Stimulated activated CD4-positive, alpha-beta T cell treated with anti-CD3 and anti-CD28 coated beads, Interleukin-12 subunit alpha, Interleukin-12 subunit beta, amount 100 ng/mL, for 24 hours (primary cell): ENCODE measurements around the gene TMA7B.
"Not testable (repeated sequence)": the region's sequence is repeated elsewhere in the genome, so short reads cannot be mapped to it uniquely, and the experiment has no call there.

Experiments used
- DNase-seq, 2 experiments: peaks; one replicate each; pipeline ENCODE4 v3.0.0-alpha.2; 2020; ENCODE audit warnings: low read depth in 2 of 2

The TMA7B gene

GRCh38 chr22:39983346-39983745 lies 23.1 kb downstream of the TMA7B start:
- DNase-seq, result no peak

GRCh38 chr22:39984006-39984405 lies 23.8 kb downstream of the TMA7B start:
- no peak for DNase-seq

GRCh38 chr22:39984746-39985145 lies 24.5 kb downstream of the TMA7B start:
- DNase-seq, result no peak

GRCh38 chr22:39985383-39986035 lies 25.3 kb downstream of the TMA7B start:
- DNase-seq, result no peak

- DNase-seq, result no peak
Observed at GRCh38 chr22:39988386-39989114, 28.4 kb downstream of the TMA7B start.

GRCh38 chr22:39989633-39990032 lies 29.4 kb downstream of the TMA7B start:
- DNase-seq, result no peak

GRCh38 chr22:39990686-39991085 lies 30.5 kb downstream of the TMA7B start:
- DNase-seq, result no peak

- no peak for DNase-seq
Observed at GRCh38 chr22:39991159-39991860, 31.1 kb downstream of the TMA7B start.

GRCh38 chr22:39992088-39992826 lies 32.1 kb downstream of the TMA7B start:
- no peak for DNase-seq

- DNase-seq, result not testable (repeated sequence)
Observed at GRCh38 chr22:39992894-39993293, 32.7 kb downstream of the TMA7B start.

- peak; percentile 13 to 15 for DNase-seq
Observed at GRCh38 chr22:39994041-39994565, 33.9 kb downstream of the TMA7B start.

- DNase-seq, result no peak
Observed at GRCh38 chr22:39994566-39995392, 34.6 kb downstream of the TMA7B start, which contains the start of gene FAM83F. Gene FAM83F (plus strand): TSS chr22:39994954. CDS start chr22:39995043, 89 bp downstream.

- no peak for DNase-seq
Observed at GRCh38 chr22:39995393-39996252, 35.4 kb downstream of the TMA7B start.

- DNase-seq, result no peak
Observed at GRCh38 chr22:39996732-39997131, 36.5 kb downstream of the TMA7B start.

- DNase-seq, result no peak
Observed at GRCh38 chr22:39997421-39997820, 37.2 kb downstream of the TMA7B start.

- no peak for DNase-seq
Observed at GRCh38 chr22:39997939-39998726, 37.9 kb downstream of the TMA7B start.

GRCh38 chr22:39999144-39999757 lies 39.1 kb downstream of the TMA7B start:
- no peak for DNase-seq

GRCh38 chr22:40000171-40000570 lies 40.0 kb downstream of the TMA7B start:
- no peak for DNase-seq

- DNase-seq, result no peak
Observed at GRCh38 chr22:40001106-40001505, 40.9 kb downstream of the TMA7B start.
